Left ventricle myocardium inferior (tissue), 1 donor: Measurements from ENCODE around the gene FGF23. TPM values are rescaled to one million over a fixed set of nuclear protein-coding genes. Genes with fewer than 3 reads are reported as not detected.

Experiments used
- DNase-seq: peaks from one replicate; pipeline ENCODE4 v3.0.0-alpha.2; 2020
- H3K27ac ChIP-seq: fragments of 200-600 bp; replicated peaks from 2 replicates; pipeline ENCODE4 v1.8.0; 2021
- H3K27me3 ChIP-seq: fragments of 200-600 bp; 2 replicates; pipeline ENCODE4 v1.8.0; 2021; ENCODE audit warnings: low read depth
- H3K36me3 ChIP-seq: fragments of 200-600 bp; 2 replicates; pipeline ENCODE4 v1.8.0; 2021
- H3K4me1 ChIP-seq: fragments of 200-600 bp; 2 replicates; pipeline ENCODE4 v1.8.0; 2021
- H3K4me3 ChIP-seq: fragments of 200-600 bp; 2 replicates; pipeline ENCODE4 v1.8.0; 2021; ENCODE audit warnings: mild to moderate bottlenecking, moderate library complexity
- H3K9me3 ChIP-seq: fragments of 200-600 bp; replicated peaks from 2 replicates; pipeline ENCODE4 v1.8.0; 2021
- intact Hi-C: fragments of 100-400 bp; cut with micrococcal nuclease; formaldehyde crosslinking; loops from one replicate; pipeline ENCODE4 v1.11.0; 2022
- total RNA-seq: library from RNA; stranded (reverse); fragmentation: NEBNext Ultra II Directional; extraction: Animal tissue kit (Norgen Biotek cat#: 25700); gene quantifications from one replicate; pipeline ENCODE4 v1.2.1, GENCODE V29; 2021
- TF ChIP-seq, protein P1 (sequence below): fragments of 200-600 bp; IDR thresholded peaks from 2 replicates; pipeline ENCODE4 v1.8.0; 2021; ENCODE audit warnings: antibody characterized with exemption, mild to moderate bottlenecking, borderline replicate concordance
- donor health status: DM: no; HTN: yes; CAD: no; lungs with severe emphysema.

The FGF23 gene
- total RNA-seq, 1 donor from 2014 or later: not detected

DNA sequence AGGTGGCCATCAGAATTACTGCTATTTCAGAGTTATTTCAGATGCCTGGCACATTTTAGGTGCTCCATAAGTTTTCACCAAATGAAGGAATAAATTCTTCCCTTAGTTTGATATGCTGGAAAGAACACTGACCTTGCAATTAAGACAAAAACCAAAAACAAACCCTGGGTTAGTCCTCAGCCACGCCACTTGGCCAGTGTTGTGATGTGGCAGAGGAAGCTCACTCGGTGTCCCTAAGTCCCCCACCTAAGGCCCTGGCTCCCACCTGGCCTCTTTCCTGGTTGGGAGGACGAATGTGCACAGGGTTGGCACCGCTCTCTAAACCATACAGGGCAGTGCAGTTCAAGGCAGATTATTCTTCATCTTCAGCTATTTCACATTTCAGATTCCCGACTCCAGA is 13.7 kb upstream of the FGF23 start:
- Histone ChIP-seq H3K4me3 (no peak overlapping the region), H3K27me3 (peaks cover 28% of the 10 kb centered on the region), H3K9me3 (no peaks in the 10 kb centered on the region), H3K36me3 (no peaks in the 10 kb centered on the region), H3K27ac (no peak overlapping the region), H3K4me1 (peaks cover 10% of the 10 kb centered on the region)
- TF ChIP-seq, protein P1, sequence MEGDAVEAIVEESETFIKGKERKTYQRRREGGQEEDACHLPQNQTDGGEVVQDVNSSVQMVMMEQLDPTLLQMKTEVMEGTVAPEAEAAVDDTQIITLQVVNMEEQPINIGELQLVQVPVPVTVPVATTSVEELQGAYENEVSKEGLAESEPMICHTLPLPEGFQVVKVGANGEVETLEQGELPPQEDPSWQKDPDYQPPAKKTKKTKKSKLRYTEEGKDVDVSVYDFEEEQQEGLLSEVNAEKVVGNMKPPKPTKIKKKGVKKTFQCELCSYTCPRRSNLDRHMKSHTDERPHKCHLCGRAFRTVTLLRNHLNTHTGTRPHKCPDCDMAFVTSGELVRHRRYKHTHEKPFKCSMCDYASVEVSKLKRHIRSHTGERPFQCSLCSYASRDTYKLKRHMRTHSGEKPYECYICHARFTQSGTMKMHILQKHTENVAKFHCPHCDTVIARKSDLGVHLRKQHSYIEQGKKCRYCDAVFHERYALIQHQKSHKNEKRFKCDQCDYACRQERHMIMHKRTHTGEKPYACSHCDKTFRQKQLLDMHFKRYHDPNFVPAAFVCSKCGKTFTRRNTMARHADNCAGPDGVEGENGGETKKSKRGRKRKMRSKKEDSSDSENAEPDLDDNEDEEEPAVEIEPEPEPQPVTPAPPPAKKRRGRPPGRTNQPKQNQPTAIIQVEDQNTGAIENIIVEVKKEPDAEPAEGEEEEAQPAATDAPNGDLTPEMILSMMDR: no peak
- no peak for DNase-seq
- intact Hi-C loops: no loop called here

DNA sequence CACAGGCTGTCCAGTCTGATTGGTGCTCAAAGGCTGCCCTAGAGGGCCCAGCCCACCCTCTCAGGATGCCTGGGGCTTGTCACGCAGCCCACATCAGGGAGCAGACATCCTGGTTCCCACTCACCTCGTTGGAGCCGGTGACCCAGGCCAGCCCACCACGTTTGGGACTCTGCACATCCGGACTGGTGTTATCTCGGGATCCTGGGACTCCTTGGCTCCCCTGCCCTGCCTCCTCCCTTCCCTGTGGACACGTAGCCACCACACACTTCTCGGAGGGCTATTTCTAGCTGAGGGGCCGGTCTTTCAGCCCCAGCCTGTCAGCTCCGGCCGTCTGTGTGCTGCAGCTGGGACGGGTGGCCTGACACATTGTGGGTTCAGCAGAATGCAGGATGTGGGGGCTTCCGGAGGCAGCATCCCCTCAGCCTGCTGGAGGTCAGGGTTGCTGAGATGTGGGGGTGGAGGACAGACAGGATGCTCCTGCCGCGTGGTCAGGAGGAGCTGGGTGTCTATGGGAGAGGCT is 12.8 kb upstream of the FGF23 start:
- Histone ChIP-seq H3K4me1 (peaks cover 10% of the 10 kb centered on the region), H3K4me3 (no peak overlapping the region), H3K9me3 (no peaks in the 10 kb centered on the region), H3K36me3 (no peaks in the 10 kb centered on the region), H3K27me3 (peaks cover 28% of the 10 kb centered on the region), H3K27ac (no peak overlapping the region)
- intact Hi-C loops: no loop called here
- TF ChIP-seq, protein P1: no peak
- no peak for DNase-seq

DNA sequence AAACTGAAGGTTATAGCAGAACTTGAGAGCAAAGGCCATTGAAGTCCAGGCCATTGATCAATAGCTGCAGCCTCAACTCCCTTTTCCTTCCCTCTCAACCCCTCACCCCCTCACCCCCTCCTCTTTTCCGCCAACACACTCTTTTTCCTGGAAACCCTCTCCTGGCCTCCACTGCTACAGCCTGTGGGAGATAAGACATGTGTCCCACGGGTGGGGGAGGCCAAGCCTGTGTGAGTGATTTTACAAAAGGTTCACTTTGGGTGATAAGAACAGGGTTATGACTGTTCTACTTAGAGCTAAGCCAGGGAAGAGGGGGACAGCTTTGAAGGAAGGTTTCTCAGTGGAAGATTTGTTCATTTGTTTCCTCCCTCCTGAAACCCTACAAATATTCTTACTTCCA is 9.2 kb upstream of the FGF23 start:
- peaks cover 12% of the 10 kb centered on the region for H3K27me3 ChIP-seq
- intact Hi-C loops: no loop called here
- TF ChIP-seq, protein P1: no peak

GRCh38 chr12:4388032-4388431 is 8.5 kb upstream of the FGF23 start:
- Histone ChIP-seq H3K9me3 (no peaks in the 10 kb centered on the region), H3K4me1 (peaks cover 9% of the 10 kb centered on the region), H3K27me3 (peaks cover 10% of the 10 kb centered on the region), H3K27ac (no peak overlapping the region), H3K36me3 (no peaks in the 10 kb centered on the region), H3K4me3 (no peak overlapping the region)
- intact Hi-C loops: no loop called here
- TF ChIP-seq, protein P1: no peak
- no peak for DNase-seq

More for the DNA sequence above, 9.2 kb upstream of the FGF23 start:
- no peak overlapping the region for H3K4me3 ChIP-seq
- no peaks in the 10 kb centered on the region for H3K9me3 ChIP-seq
- H3K36me3 ChIP-seq: no peaks in the 10 kb centered on the region
- DNase-seq: no peak
- H3K27ac ChIP-seq: no peak overlapping the region
- H3K4me1 ChIP-seq: peaks cover 10% of the 10 kb centered on the region

- intact Hi-C loops: no loop called here
- Histone ChIP-seq H3K4me1 (peaks cover 5% of the 10 kb centered on the region), H3K27ac (no peak overlapping the region), H3K4me3 (no peak overlapping the region), H3K9me3 (no peaks in the 10 kb centered on the region), H3K36me3 (no peaks in the 10 kb centered on the region), H3K27me3 (peaks cover 6% of the 10 kb centered on the region)
- no peak for DNase-seq
- TF ChIP-seq, protein P1: no peak
Measured at GRCh38 chr12:4387607-4388006, 8.1 kb upstream of the FGF23 start.
